K562 (cell line): ENCODE results near the gene RBSN.

Experiments
- ARID2 ChIP-seq: fragments of 450-650 bp; IDR thresholded peaks from 2 replicates; pipeline ENCODE4 v1.6.1; 2017; ENCODE audit warnings: antibody characterized with exemption, mild to moderate bottlenecking
- EP400 ChIP-seq: fragments of 450-650 bp; IDR thresholded peaks from 2 replicates; pipeline ENCODE4 v1.6.1; 2017; ENCODE audit warnings: antibody characterized with exemption, mild to moderate bottlenecking, moderate library complexity
- FOXJ3 ChIP-seq: sonication (generic); formaldehyde crosslinking; IDR thresholded peaks from 2 replicates; pipeline ENCODE4 v1.4.0; 2020; ENCODE audit warnings: mild to moderate bottlenecking, missing genetic modification reagents
- KDM4B ChIP-seq, 2 experiments: fragments of 450-650 bp in 1 of 2; sonication (generic) in 1 of 2; IDR thresholded peaks; 2 replicates each; pipeline ENCODE4 v1.6.1; 2016 to 2017; ENCODE audit warnings: borderline replicate concordance in 2 of 2, antibody characterized with exemption in 1 of 2, low read depth in 1 of 2, mild to moderate bottlenecking in 1 of 2
- MAZ ChIP-seq, 2 experiments: fragments of 450-650 bp in 1 of 2; sonication (generic) in 1 of 2; formaldehyde crosslinking; IDR thresholded peaks in 1 of 2; conservative IDR thresholded peaks in 1 of 2; 2 replicates each; pipeline versions ENCODE4 v1.4.0 to v1.5.0; 2020; ENCODE audit warnings: mild to moderate bottlenecking in 1 of 2, missing genetic modification reagents in 1 of 2
- MYC ChIP-seq, 2 experiments: fragments of 250-450 bp in 1 of 2; sonication (Bioruptor Pico) in 1 of 2; IDR thresholded peaks; 2 replicates each; pipeline versions ENCODE4 v1.5.1 to v1.6.1; 2012 to 2021; ENCODE audit warnings: low read depth in 2 of 2, borderline replicate concordance in 1 of 2, improper control_type of control experiment in 1 of 2, low read length in 1 of 2, mild to moderate bottlenecking in 1 of 2, moderate library complexity in 1 of 2
- SETDB1 ChIP-seq: IDR thresholded peaks from one replicate; pipeline ENCODE4 v1.6.1; 2012; ENCODE audit warnings: low read length, control low read depth, inconsistent platforms
- TCF7L2 ChIP-seq: fragments of 150-350 bp; IDR thresholded peaks from 2 replicates; pipeline ENCODE4 v1.6.1; 2016; ENCODE audit warnings: low read depth, mild to moderate bottlenecking, low read length, moderate library complexity
- ZNF644 ChIP-seq: fragments of 200-800 bp; sonication (Bioruptor generic); IDR thresholded peaks from 2 replicates; pipeline ENCODE4 v1.6.1; 2016; ENCODE audit warnings: low read depth, missing genetic modification characterization, missing compliant biosample characterization
- TF ChIP-seq, protein P1 (sequence below), 3 experiments: IDR thresholded peaks in 2 of 3; conservative IDR thresholded peaks in 1 of 3; 2 replicates each; pipeline ENCODE4 v1.5.1; 2011 to 2012; ENCODE audit warnings: low read length in 3 of 3, mild to moderate bottlenecking in 3 of 3, control low read depth in 2 of 3, improper control_type of control experiment in 1 of 3, inconsistent platforms in 1 of 3, low read depth in 1 of 3, mixed read lengths in 1 of 3, moderate library complexity in 1 of 3; ENCODE audit not compliant: insufficient read depth in 2 of 3

DNA sequence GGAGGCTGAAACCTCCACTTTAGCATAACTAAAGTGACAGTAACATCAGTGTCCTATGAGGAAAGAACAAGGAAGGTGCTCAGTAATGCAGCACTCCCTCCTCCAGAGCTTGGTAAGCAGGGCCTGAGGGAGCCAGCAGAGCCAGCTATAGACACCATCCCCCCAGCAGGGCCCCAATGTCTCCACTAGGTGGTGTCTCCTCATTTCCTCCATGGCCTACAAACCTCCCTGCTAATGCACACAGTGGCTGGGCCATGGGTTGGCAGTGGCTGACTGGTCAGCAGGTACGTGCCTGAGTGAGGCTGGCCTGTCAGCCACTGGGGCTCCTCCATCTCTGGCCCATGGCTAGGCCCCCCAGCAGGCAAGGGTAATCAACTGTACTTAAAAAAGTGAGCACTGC, 47.4 kb downstream of the RBSN start:
- TF ChIP-seq TCF7L2 (no peak), MYC (IDR thresholded peaks at IDR 0.05; ENCODE audit: low read depth, low read length) (no peak), MYC (CRISPR knock-in tag; IDR thresholded peaks at IDR 0.05; ENCODE audit: borderline replicate concordance, low read depth) (no peak), EP400 (no peak), MAZ (CRISPR knock-in tag; conservative IDR thresholded peaks at IDR 0.05 in 1 of 2, IDR thresholded peaks at IDR 0.05 in 1 of 2) (peak in 1 of 2 experiments; percentile 49; a peak in 1 of 4 replicates), KDM4B (IDR thresholded peaks at IDR 0.05; ENCODE audit: borderline replicate concordance in 2 of 2, low read depth in 1 of 2) (no peak), SETDB1 (no peak), FOXJ3 (CRISPR knock-in tag) (no peak), ZNF644 (tag) (no peak), ARID2 (no peak)
- TF ChIP-seq, protein P1, sequence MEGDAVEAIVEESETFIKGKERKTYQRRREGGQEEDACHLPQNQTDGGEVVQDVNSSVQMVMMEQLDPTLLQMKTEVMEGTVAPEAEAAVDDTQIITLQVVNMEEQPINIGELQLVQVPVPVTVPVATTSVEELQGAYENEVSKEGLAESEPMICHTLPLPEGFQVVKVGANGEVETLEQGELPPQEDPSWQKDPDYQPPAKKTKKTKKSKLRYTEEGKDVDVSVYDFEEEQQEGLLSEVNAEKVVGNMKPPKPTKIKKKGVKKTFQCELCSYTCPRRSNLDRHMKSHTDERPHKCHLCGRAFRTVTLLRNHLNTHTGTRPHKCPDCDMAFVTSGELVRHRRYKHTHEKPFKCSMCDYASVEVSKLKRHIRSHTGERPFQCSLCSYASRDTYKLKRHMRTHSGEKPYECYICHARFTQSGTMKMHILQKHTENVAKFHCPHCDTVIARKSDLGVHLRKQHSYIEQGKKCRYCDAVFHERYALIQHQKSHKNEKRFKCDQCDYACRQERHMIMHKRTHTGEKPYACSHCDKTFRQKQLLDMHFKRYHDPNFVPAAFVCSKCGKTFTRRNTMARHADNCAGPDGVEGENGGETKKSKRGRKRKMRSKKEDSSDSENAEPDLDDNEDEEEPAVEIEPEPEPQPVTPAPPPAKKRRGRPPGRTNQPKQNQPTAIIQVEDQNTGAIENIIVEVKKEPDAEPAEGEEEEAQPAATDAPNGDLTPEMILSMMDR (IDR thresholded peaks at IDR 0.05 in 2 of 3, conservative IDR thresholded peaks at IDR 0.05 in 1 of 3; ENCODE audit: insufficient read depth in 2 of 3, low read depth in 1 of 3, low read length in 3 of 3): peak; percentile 76 to 90 (median 77)
